ENCODE data around the gene BEND4.

- TF ChIP-seq CTCF (IDR thresholded peaks at IDR 0.05; ENCODE audit: low read length) (no peak), EZH2 (optimal IDR thresholded peaks at IDR 0.05; ENCODE audit: low read depth, low read length) (no peak), EZH2phosphoT487 (IDR thresholded peaks at IDR 0.05; ENCODE audit: low read length) (no peak)
Measured at GRCh38 chr4:42088386-42088785, 64.1 kb downstream of the BEND4 start.

Measured in MM.1S (cell line).